Endothelial cell (in vitro differentiated cells): ENCODE results near the gene SYT8. TPM values are rescaled to one million over a fixed set of nuclear protein-coding genes. Genes with fewer than 3 reads are reported as not detected.

Source experiments
- DNase-seq: peaks from one replicate; pipeline ENCODE4 v3.0.0; 2021; ENCODE audit warnings: low spot score
- H3K27ac Mint-ChIP-seq: one replicate; pipeline ENCODE4 v1.8.0; 2021; ENCODE audit warnings: mixed read lengths, inconsistent platforms; ENCODE audit not compliant: unreplicated experiment
- H3K27me3 Mint-ChIP-seq: one replicate; pipeline ENCODE4 v1.8.0; 2021; ENCODE audit warnings: mild to moderate bottlenecking, moderate library complexity, mixed read lengths, inconsistent platforms; ENCODE audit not compliant: unreplicated experiment
- H3K36me3 Mint-ChIP-seq: one replicate; pipeline ENCODE4 v1.8.0; 2021; ENCODE audit warnings: mild to moderate bottlenecking, low read depth, mixed read lengths, inconsistent platforms; ENCODE audit not compliant: unreplicated experiment
- H3K4me1 Mint-ChIP-seq: one replicate; pipeline ENCODE4 v1.8.0; 2021; ENCODE audit warnings: mild to moderate bottlenecking, mixed read lengths, inconsistent platforms; ENCODE audit not compliant: unreplicated experiment
- H3K4me3 Mint-ChIP-seq: one replicate; pipeline ENCODE4 v1.8.0; 2021; ENCODE audit warnings: mild to moderate bottlenecking, mixed read lengths, inconsistent platforms; ENCODE audit not compliant: unreplicated experiment
- H3K9me3 Mint-ChIP-seq: one replicate; pipeline ENCODE4 v1.8.0; 2021; ENCODE audit warnings: mixed read lengths, inconsistent platforms; ENCODE audit not compliant: unreplicated experiment
- total RNA-seq: library from RNA; stranded (reverse); fragmentation: NEBNext Ultra II Directional; extraction: Animal tissue kit (Norgen Biotek cat#: 25700); gene quantifications from one replicate; pipeline ENCODE4 v1.2.1, GENCODE V29; 2021; ENCODE audit not compliant: unreplicated experiment
- TF ChIP-seq, protein P1 (sequence below): fragments of 200-600 bp; sonication (generic); IDR thresholded peaks from one replicate; pipeline ENCODE4 v1.5.0; 2021; ENCODE audit warnings: antibody characterized with exemption; ENCODE audit not compliant: unreplicated experiment

The SYT8 gene
- total RNA-seq, 1 donor from 2014 or later = not detected

- Mint-ChIP-seq H3K27ac (no peak overlapping the region), H3K36me3 (no peaks in the 10 kb centered on the region), H3K27me3 (peaks cover 16% of the 10 kb centered on the region), H3K4me3 (no peak overlapping the region), H3K9me3 (no peaks in the 10 kb centered on the region), H3K4me1 (no peaks in the 10 kb centered on the region)
- no peak for DNase-seq
- TF ChIP-seq, protein P1, sequence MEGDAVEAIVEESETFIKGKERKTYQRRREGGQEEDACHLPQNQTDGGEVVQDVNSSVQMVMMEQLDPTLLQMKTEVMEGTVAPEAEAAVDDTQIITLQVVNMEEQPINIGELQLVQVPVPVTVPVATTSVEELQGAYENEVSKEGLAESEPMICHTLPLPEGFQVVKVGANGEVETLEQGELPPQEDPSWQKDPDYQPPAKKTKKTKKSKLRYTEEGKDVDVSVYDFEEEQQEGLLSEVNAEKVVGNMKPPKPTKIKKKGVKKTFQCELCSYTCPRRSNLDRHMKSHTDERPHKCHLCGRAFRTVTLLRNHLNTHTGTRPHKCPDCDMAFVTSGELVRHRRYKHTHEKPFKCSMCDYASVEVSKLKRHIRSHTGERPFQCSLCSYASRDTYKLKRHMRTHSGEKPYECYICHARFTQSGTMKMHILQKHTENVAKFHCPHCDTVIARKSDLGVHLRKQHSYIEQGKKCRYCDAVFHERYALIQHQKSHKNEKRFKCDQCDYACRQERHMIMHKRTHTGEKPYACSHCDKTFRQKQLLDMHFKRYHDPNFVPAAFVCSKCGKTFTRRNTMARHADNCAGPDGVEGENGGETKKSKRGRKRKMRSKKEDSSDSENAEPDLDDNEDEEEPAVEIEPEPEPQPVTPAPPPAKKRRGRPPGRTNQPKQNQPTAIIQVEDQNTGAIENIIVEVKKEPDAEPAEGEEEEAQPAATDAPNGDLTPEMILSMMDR = no peak
Observed at GRCh38 chr11:1868056-1868635, 33.4 kb downstream of the SYT8 start.

- DNase-seq = no peak
- Mint-ChIP-seq H3K27me3 (peaks cover 17% of the 10 kb centered on the region), H3K4me3 (no peak overlapping the region), H3K4me1 (no peaks in the 10 kb centered on the region), H3K27ac (no peak overlapping the region), H3K9me3 (no peaks in the 10 kb centered on the region), H3K36me3 (no peaks in the 10 kb centered on the region)
- TF ChIP-seq, protein P1 = no peak
Observed at GRCh38 chr11:1868636-1869291, 34.0 kb downstream of the SYT8 start.

- Mint-ChIP-seq H3K4me1 (no peaks in the 10 kb centered on the region), H3K9me3 (no peaks in the 10 kb centered on the region), H3K27me3 (peaks cover 16% of the 10 kb centered on the region), H3K36me3 (no peaks in the 10 kb centered on the region), H3K4me3 (no peak overlapping the region), H3K27ac (no peak overlapping the region)
- TF ChIP-seq, protein P1 = no peak
- DNase-seq = no peak
Observed at GRCh38 chr11:1869427-1870325, 34.9 kb downstream of the SYT8 start.

DNA sequence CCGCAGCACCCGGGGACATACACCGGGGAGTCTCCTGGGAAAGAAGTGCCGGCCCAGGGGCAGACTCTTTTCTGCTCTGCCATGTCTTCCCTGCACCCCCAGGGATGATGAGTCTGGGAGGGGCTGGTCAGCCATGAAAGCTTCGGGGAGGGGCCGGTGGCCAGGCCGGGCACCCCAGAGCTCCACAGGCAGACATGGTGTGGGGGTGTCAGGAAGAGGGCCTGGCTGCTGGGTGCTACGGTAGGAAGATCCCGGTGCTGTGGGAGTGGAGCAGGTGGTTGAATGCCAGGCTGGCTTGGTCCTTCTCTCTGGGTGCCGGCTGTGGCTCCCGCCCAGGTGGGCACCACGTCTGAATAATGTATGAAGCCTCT is 35.5 kb downstream of the SYT8 start:
- TF ChIP-seq, protein P1 = no peak
- Mint-ChIP-seq H3K27me3 (peaks cover 17% of the 10 kb centered on the region), H3K36me3 (no peaks in the 10 kb centered on the region), H3K4me3 (no peak overlapping the region), H3K9me3 (no peaks in the 10 kb centered on the region), H3K4me1 (no peaks in the 10 kb centered on the region), H3K27ac (no peak overlapping the region)
- DNase-seq = no peak
